ENCODE data around the gene IRF2. TPM values are rescaled to one million over a fixed set of nuclear protein-coding genes. Genes with fewer than 3 reads are reported as not detected.
"Not testable (repeated sequence)": the region's sequence is repeated elsewhere in the genome, so short reads cannot be mapped to it uniquely, and the experiment has no call there.

IRF2 gene
- total and polyA plus RNA-seq, 2 of the 8 experiments (the other 6 are each of a cell fraction or from before 2014, with no cell fraction given): 13.8 to 17.0 TPM

DNA sequence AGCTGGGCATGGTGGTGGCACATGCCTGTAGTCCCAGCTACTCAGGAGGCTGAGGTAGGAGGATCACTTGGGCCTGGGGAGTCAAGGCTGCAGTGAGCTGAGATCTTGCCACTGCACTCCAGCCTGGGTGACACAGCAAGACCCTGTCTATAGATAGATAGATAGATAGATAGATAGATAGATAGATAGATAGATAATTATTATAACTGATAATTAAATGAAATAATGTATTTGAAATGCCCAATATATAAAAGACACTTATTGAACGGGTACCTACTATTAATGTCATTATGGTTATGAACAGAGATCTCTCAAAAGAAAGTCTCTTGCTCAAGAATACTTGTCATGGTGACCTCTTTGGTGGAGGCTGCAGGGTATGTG, 131.5 kb downstream of the IRF2 start:
- not testable (repeated sequence) for H4K20me1 ChIP-seq (replicated peaks in 1 of 2; ENCODE audit: control insufficient read depth in 1 of 2, insufficient read depth in 2 of 2, low read length in 2 of 2)

More for the DNA sequence above, 131.5 kb downstream of the IRF2 start:
- H2BK12ac ChIP-seq (ENCODE audit: low read depth, low read length); H3K23ac ChIP-seq (ENCODE audit: insufficient read length); H3K9me3 ChIP-seq (ENCODE audit: insufficient read depth in 2 of 2, low read depth in 1 of 2, low read length in 1 of 2); H2BK20ac ChIP-seq (ENCODE audit: low read length); H2BK15ac ChIP-seq (ENCODE audit: low read length); H2BK5ac ChIP-seq (ENCODE audit: low read depth, low read length); H3K79me1 ChIP-seq (ENCODE audit: low read depth, low read length); FAIRE-seq; H2AK5ac ChIP-seq (ENCODE audit: low read depth, low read length); H3K4ac ChIP-seq (replicated peaks; ENCODE audit: insufficient read length, low read depth, low read length); H2BK120ac ChIP-seq (replicated peaks; ENCODE audit: low read depth, low read length); H2AFZ ChIP-seq (ENCODE audit: low read length); H3K27ac ChIP-seq (ENCODE audit: low read depth, low read length); H3K56ac ChIP-seq (replicated peaks; ENCODE audit: insufficient read length, low read depth, low read length); DNase-seq (ENCODE audit: low read depth in 1 of 2, low spot score in 2 of 2); H3K18ac ChIP-seq (ENCODE audit: extremely low read depth, low read length); H4K8ac ChIP-seq (ENCODE audit: extremely low read depth, insufficient read depth, low read length); H3K9ac ChIP-seq (replicated peaks in 1 of 4; ENCODE audit: extremely low read depth in 1 of 4, low read depth in 3 of 4, low read length in 3 of 4); H3K27me3 ChIP-seq (replicated peaks in 1 of 4; ENCODE audit: control insufficient read depth in 3 of 4, extremely low read depth in 1 of 4, insufficient read depth in 3 of 4, low read length in 3 of 4); H3K36me3 ChIP-seq (ENCODE audit: control insufficient read depth in 2 of 4, insufficient read depth in 4 of 4, low read length in 3 of 4); H3K14ac ChIP-seq (ENCODE audit: insufficient read length); H3K23me2 ChIP-seq (ENCODE audit: low read depth, low read length); H4K5ac ChIP-seq (ENCODE audit: insufficient read length, low read depth, low read length); H3K79me2 ChIP-seq (ENCODE audit: control insufficient read depth in 1 of 2, insufficient read depth in 2 of 2, low read length in 2 of 2); H4K91ac ChIP-seq (replicated peaks; ENCODE audit: insufficient read length, low read length): not testable (repeated sequence)
- ChIA-PET CTCF (ENCODE audit: partially characterized antibody) (interaction anchor here (0.8 to 1.3 kb wide), 2 partner anchors 9 to 11 kb away, joined by 3 read pairs; no protein-coding TSS in a partner anchor), POLR2A (ENCODE audit: partially characterized antibody) (interaction anchor here (0.6 to 1.4 kb wide), 2 partner anchors 8 to 85 kb away, joined by 3 read pairs; no protein-coding TSS in a partner anchor)
- 82% methylated on average over 1 of the region's 1 CpG; no CpG with 5 or more reads in 1 of the 2 experiments for WGBS, 2 experiments (ENCODE audit: extremely low coverage in 1 of 2, insufficient coverage in 1 of 2, insufficient read length in 1 of 2, insufficient replicate concordance in 2 of 2, low coverage in 1 of 2, low lambda C conversion rate in 2 of 2, missing lambda C conversion rate in 1 of 2)
- H3K4me2 ChIP-seq (ENCODE audit: insufficient read depth in 1 of 2, low read depth in 2 of 2, low read length in 2 of 2): peak overlapping the region; percentile 83 to 92
- peaks cover 6 to 13% (median 8%) of the 10 kb centered on the region in 4 experiments for H3K4me1 ChIP-seq (replicated peaks in 1 of 4; ENCODE audit: control insufficient read depth in 3 of 4, insufficient read depth in 4 of 4, low read length in 3 of 4)
- H3K4me3 ChIP-seq (ENCODE audit: extremely low read depth in 1 of 4, insufficient read depth in 2 of 4, low read depth in 3 of 4, low read length in 4 of 4): peak overlapping the region in 1 of 4 experiments; percentile 76; a peak in 2 of 8 replicates
